HK-2 (cell line): ENCODE measurements around the gene EN1.

Experiments
- DNase-seq: peaks from one replicate; pipeline ENCODE4 v3.0.0-alpha.2; 2018; ENCODE audit not compliant: unreplicated experiment

Gene EN1

GRCh38 chr2:118846953-118847761 lies at the start of gene EN1:
TSS of gene EN1 (minus strand) at chr2:118847648. CDS start at chr2:118847167, 481 bp downstream.
- DNase-seq = no peak

GRCh38 chr2:118893100-118893499 lies 45.7 kb upstream of the EN1 start:
- DNase-seq = no peak

- DNase-seq = no peak
Measured at GRCh38 chr2:118889995-118890394, 42.5 kb upstream of the EN1 start.

- DNase-seq = no peak
Measured at GRCh38 chr2:118883792-118884191, 36.3 kb upstream of the EN1 start.

GRCh38 chr2:118882693-118883336 lies 35.4 kb upstream of the EN1 start:
- DNase-seq = peak; percentile 53

- DNase-seq = peak; percentile 62
Measured at GRCh38 chr2:118881490-118882129, 34.2 kb upstream of the EN1 start.

- no peak for DNase-seq
Measured at GRCh38 chr2:118880501-118880900, 33.1 kb upstream of the EN1 start.

- DNase-seq = no peak
Measured at GRCh38 chr2:118878531-118879149, 31.2 kb upstream of the EN1 start.

GRCh38 chr2:118875318-118875717 lies 27.9 kb upstream of the EN1 start:
- no peak for DNase-seq

- no peak for DNase-seq
Measured at GRCh38 chr2:118874324-118874723, 26.9 kb upstream of the EN1 start.

- DNase-seq = no peak
Measured at GRCh38 chr2:118865106-118865505, 17.7 kb upstream of the EN1 start.

GRCh38 chr2:118864207-118864606 lies 16.8 kb upstream of the EN1 start:
- DNase-seq = no peak

- DNase-seq = no peak
Measured at GRCh38 chr2:118861731-118862130, 14.3 kb upstream of the EN1 start.

- no peak for DNase-seq
Measured at GRCh38 chr2:118861242-118861641, 13.8 kb upstream of the EN1 start.

GRCh38 chr2:118860506-118860905 lies 13.1 kb upstream of the EN1 start:
- DNase-seq = no peak

- no peak for DNase-seq
Measured at GRCh38 chr2:118859157-118859770, 11.8 kb upstream of the EN1 start.

GRCh38 chr2:118858485-118859156 lies 11.2 kb upstream of the EN1 start:
- no peak for DNase-seq

GRCh38 chr2:118857677-118858484 lies 10.4 kb upstream of the EN1 start:
- DNase-seq = no peak

- DNase-seq = no peak
Measured at GRCh38 chr2:118856978-118857676, 9.7 kb upstream of the EN1 start.
